Ovary (tissue), 9 donors: ENCODE data around the gene EML6. TPM values are rescaled to one million over a fixed set of nuclear protein-coding genes. Genes with fewer than 3 reads are reported as not detected.

ENCODE experiments used
- DNase-seq, 5 donors: peaks; one replicate each; pipeline ENCODE4 v3.0.0-alpha.2; 2019 to 2020
- H3K27ac ChIP-seq, 2 donors: fragments of 200-600 bp; one replicate each; pipeline versions ENCODE4 v1.5.1 to v1.8.0; 2019 to 2022
- H3K27me3 ChIP-seq: fragments of 200-600 bp; one replicate; pipeline ENCODE4 v1.8.0; 2022
- H3K36me3 ChIP-seq: fragments of 200-600 bp; sonication (generic); one replicate; pipeline ENCODE4 v1.5.1; 2019
- H3K4me1 ChIP-seq: one replicate; pipeline ENCODE4 v1.8.1; 2013; ENCODE audit warnings: mild to moderate bottlenecking, moderate library complexity; ENCODE audit not compliant: insufficient read depth
- H3K4me3 ChIP-seq: fragments of 200-600 bp; sonication (generic); one replicate; pipeline ENCODE4 v1.5.1; 2017
- H3K9me3 ChIP-seq, 2 donors: fragments of 200-600 bp in 1 of 2; sonication (generic) in 1 of 2; one replicate each; pipeline versions ENCODE4 v1.5.1 to v1.8.1; 2013 to 2019; ENCODE audit warnings: mild to moderate bottlenecking in 1 of 2, moderate library complexity in 1 of 2
- CTCF ChIP-seq, 3 donors: fragments of 450-650 bp in 2 of 3; fragments of 200-600 bp in 1 of 3; IDR thresholded peaks; one replicate each; pipeline versions ENCODE4 v1.5.1 to v1.8.0; 2016 to 2022; ENCODE audit warnings: antibody characterized with exemption in 3 of 3, mild to moderate bottlenecking in 1 of 3
- EP300 ChIP-seq: sonication (generic); formaldehyde crosslinking; IDR thresholded peaks from one replicate; pipeline ENCODE4 v1.6.1; 2017; ENCODE audit warnings: antibody characterized with exemption
- POLR2A ChIP-seq: fragments of 450-650 bp; IDR thresholded peaks from one replicate; pipeline ENCODE4 v1.6.1; 2017; ENCODE audit warnings: antibody characterized with exemption, mild to moderate bottlenecking, moderate library complexity
- WGBS, 3 donors: extraction: QIAGEN DNeasy Blood & Tissue Kit in 1 of 3; methylation state at CpG; one replicate each; pipeline versions ENCODE4 v1.1.5 to v1.1.7; 2013 to 2017; 5-methylcytosine and 5-hydroxymethylcytosine counted together
- intact Hi-C, 4 donors: fragments of 100-400 bp; cut with DNase I; formaldehyde crosslinking; loops; one replicate each; pipeline versions ENCODE4 v1.11.0 to v1.15.1; 2022 to 2023
- polyA plus RNA-seq, 2 donors: library from polyadenylated mRNA; stranded (reverse); fragments of 200-250 nt in 1 of 2; fragments of 350-450 nt in 1 of 2; fragmentation: Illumina TruSeq in 1 of 2; extraction: RNeasy Lipid Tissue Mini Kit (QIAGEN cat#74804) in 1 of 2; gene quantifications; one replicate each; pipeline ENCODE4 v1.2.3, GENCODE V29; 2013 to 2014
- total RNA-seq, 7 donors: library from RNA; depleted of rRNA in 2 of 7; stranded (reverse); fragments of >200 nt in 2 of 7; fragmentation: NEBNext Ultra II Directional in 3 of 7; extraction: Animal tissue kit (Norgen Biotek cat#: 25700) in 3 of 7; gene quantifications; one replicate each; pipeline versions ENCODE4 v1.1.0 to v1.2.4, GENCODE V29; 2016 to 2023
- donor health status: DM: no; HTN: no; CAD: no; lungs with moderate emphysema.
- donor health status: DM: no; HTN: no; CAD: no.
- donor health status: Bipolar disorder and iron deficiency.
- donor health status: DM: yes; HTN: yes; CAD: no.
- donor health status: DM: no; HTN: no; CAD: no.
- donor health status: DM: yes; HTN: yes; CAD: no.

Gene EML6
- total and polyA plus RNA-seq, 9 donors = 0.22 to 3.7 (median 0.48) TPM

GRCh38 chr2:54824567-54824966 is 101.1 kb downstream of the EML6 start:
- WGBS, 3 donors = 61 to 81% (median 68%) methylated on average over 4 of the region's 4 CpGs
- no peak overlapping the region for H3K27ac ChIP-seq
- intact Hi-C loops = no loop called here
- H3K9me3 ChIP-seq = no peaks in the 10 kb centered on the region
- no peak overlapping the region for H3K4me3 ChIP-seq
- no peak for DNase-seq
- H3K27me3 ChIP-seq = no peaks in the 10 kb centered on the region
- H3K4me1 ChIP-seq = no peaks in the 10 kb centered on the region
- TF ChIP-seq EP300 = no peak
- no peak for TF ChIP-seq POLR2A
- TF ChIP-seq CTCF (IDR thresholded peaks at IDR 0.05) = no peak
- H3K36me3 ChIP-seq = no peaks in the 10 kb centered on the region

GRCh38 chr2:54830546-54830945 is 107.1 kb downstream of the EML6 start:
- H3K4me3 ChIP-seq = no peak overlapping the region
- no peaks in the 10 kb centered on the region for H3K27me3 ChIP-seq
- DNase-seq = no peak
- TF ChIP-seq CTCF (IDR thresholded peaks at IDR 0.05) (no peak), EP300 (no peak), POLR2A (no peak)
- WGBS, 3 donors = 77 to 85% (median 77%) methylated on average over 8 of the region's 8 CpGs
- H3K9me3 ChIP-seq = no peaks in the 10 kb centered on the region
- no peaks in the 10 kb centered on the region for H3K36me3 ChIP-seq
- H3K27ac ChIP-seq = no peak overlapping the region
- no peaks in the 10 kb centered on the region for H3K4me1 ChIP-seq
- intact Hi-C loops = loop anchor here in 2 of 4 donors (10.0 kb wide), 2 partner anchors 706 to 726 kb away; no protein-coding TSS in a partner anchor

GRCh38 chr2:54831480-54831879 is 108.0 kb downstream of the EML6 start:
- 91 to 95% (median 92%) methylated on average over 9 of the region's 9 CpGs for WGBS, 3 donors
- no peak for DNase-seq

GRCh38 chr2:54834721-54835120 is 111.3 kb downstream of the EML6 start:
- no peak overlapping the region for H3K27ac ChIP-seq
- WGBS, 3 donors = 95 to 97% (median 95%) methylated on average over 5 of the region's 5 CpGs
- H3K27me3 ChIP-seq = no peaks in the 10 kb centered on the region
- no peaks in the 10 kb centered on the region for H3K4me1 ChIP-seq
- intact Hi-C loops = loop anchor here in 2 of 4 donors (10.0 kb wide), 2 partner anchors 710 to 730 kb away; no protein-coding TSS in a partner anchor
- no peaks in the 10 kb centered on the region for H3K9me3 ChIP-seq
- H3K36me3 ChIP-seq = no peaks in the 10 kb centered on the region
- DNase-seq = no peak
- H3K4me3 ChIP-seq = no peak overlapping the region
- TF ChIP-seq EP300 (no peak), CTCF (IDR thresholded peaks at IDR 0.05) (no peak), POLR2A (no peak)

More at GRCh38 chr2:54831480-54831879, 108.0 kb downstream of the EML6 start:
- no peaks in the 10 kb centered on the region for H3K4me1 ChIP-seq
- H3K36me3 ChIP-seq = no peaks in the 10 kb centered on the region
- H3K27ac ChIP-seq = no peak overlapping the region
- H3K4me3 ChIP-seq = no peak overlapping the region
- no peaks in the 10 kb centered on the region for H3K27me3 ChIP-seq
- no peaks in the 10 kb centered on the region for H3K9me3 ChIP-seq
- intact Hi-C loops = loop anchor here in 2 of 4 donors (10.0 kb wide), 2 partner anchors 707 to 727 kb away; no protein-coding TSS in a partner anchor
- no peak for TF ChIP-seq CTCF (IDR thresholded peaks at IDR 0.05)
- no peak for TF ChIP-seq POLR2A
- no peak for TF ChIP-seq EP300
